GM19239 (cell line): ENCODE results near the gene ARHGAP15.
A peak's percentile ranks its signal among the peaks of the same experiment; 100 is the strongest.

Experiments
- DNase-seq: peaks from one replicate; pipeline ENCODE4 v3.0.0; 2011; ENCODE audit warnings: low spot score; ENCODE audit not compliant: insufficient read length
- FAIRE-seq: peaks from 2 replicates; lab custom pipeline; 2011; peaks lifted over from hg19 to GRCh38; lab: Jason Lieb, UNC

ARHGAP15 gene

GRCh38 chr2:143163499-143163898, 34.3 kb downstream of the ARHGAP15 start:
- FAIRE-seq: no peak
- no peak for DNase-seq

- DNase-seq: no peak
- no peak for FAIRE-seq
Observed at GRCh38 chr2:143165291-143165690, 36.1 kb downstream of the ARHGAP15 start.

DNA sequence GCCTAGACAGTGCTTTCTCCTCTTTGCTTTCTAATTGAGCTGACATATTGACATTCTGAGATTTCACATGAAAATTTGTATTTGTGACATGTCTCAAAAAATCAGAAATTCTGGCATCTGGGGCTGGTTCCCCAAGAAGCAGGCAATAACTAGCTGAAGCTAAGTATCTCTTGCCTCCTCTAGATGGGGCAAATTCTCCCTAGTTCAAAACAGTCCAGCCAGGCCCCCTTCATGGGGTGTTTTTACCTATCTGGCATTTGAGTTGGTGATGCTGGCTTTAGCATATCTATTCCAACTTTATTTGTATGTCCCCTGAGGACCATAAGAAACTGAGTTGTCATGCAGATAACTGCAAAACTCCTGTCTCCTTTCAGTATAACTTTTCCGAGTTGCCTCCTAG, 39.9 kb downstream of the ARHGAP15 start:
- no peak for DNase-seq

GRCh38 chr2:143171817-143172216, 42.6 kb downstream of the ARHGAP15 start:
- no peak for DNase-seq

More for the DNA sequence above, 39.9 kb downstream of the ARHGAP15 start:
- FAIRE-seq: no peak

DNA sequence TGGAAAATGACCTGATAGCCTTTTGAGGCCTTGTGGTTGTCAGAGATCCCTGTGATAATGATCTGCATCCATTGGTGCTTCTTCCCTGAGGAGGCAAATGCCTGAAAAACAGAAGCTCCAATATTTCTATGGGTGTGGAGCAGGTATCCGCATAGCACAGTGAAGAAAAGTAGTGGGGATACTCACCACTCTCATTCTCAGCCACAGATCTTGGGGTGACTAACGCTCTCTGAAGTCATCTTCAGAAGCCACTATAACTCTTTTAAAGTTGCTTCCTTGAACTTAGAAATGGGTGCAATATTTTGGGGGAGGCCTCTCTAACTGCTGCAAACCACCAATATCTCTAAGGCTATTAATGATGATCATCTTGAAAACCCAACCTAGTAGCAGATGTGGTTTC, 46.2 kb downstream of the ARHGAP15 start:
- FAIRE-seq (peak; percentile 73), DNase-seq (no peak)

More at GRCh38 chr2:143171817-143172216, 42.6 kb downstream of the ARHGAP15 start:
- peak; percentile 8 for FAIRE-seq

GRCh38 chr2:143176606-143177005, 47.4 kb downstream of the ARHGAP15 start:
- DNase-seq (no peak), FAIRE-seq (peak; percentile 79)

- peak; percentile 95 for FAIRE-seq
- peak; percentile 14 for DNase-seq
Observed at GRCh38 chr2:143177096-143177786, 48.0 kb downstream of the ARHGAP15 start.

- peak; percentile 8 for FAIRE-seq
- DNase-seq: no peak
Observed at GRCh38 chr2:143181494-143181893, 52.3 kb downstream of the ARHGAP15 start.

- FAIRE-seq (no peak), DNase-seq (no peak)
Observed at GRCh38 chr2:143182649-143183048, 53.4 kb downstream of the ARHGAP15 start.

DNA sequence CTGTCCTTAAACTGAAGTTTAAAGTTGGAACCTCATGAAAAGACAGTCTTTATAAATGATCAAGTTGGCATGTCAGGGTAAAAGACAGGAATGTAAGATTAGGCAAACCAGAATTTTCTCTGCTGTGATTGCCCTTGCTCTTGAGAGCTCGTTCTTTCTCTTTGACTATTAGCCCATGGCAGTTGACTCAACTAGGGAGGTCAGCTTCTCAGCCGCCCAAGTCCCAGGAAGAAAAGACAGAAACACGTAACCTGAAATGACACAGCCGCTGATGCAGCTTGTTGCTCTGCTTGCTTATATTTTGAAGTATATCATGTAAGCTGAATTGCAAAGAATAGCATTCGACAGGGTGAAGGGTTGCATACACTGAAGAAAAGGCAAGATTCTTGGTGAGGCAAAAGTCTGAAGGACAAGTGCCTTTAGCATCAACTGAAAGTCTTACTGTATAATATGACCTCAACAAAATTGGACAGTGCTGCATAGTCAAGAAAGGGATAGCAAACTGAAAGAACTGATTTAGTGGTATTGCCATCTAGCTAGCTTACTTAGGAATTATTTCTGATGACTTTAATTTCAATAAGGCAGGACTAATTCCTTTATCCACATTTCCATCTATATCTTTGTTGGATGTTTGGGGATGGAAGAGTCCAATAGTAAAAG, 54.7 kb downstream of the ARHGAP15 start:
- DNase-seq (no peak), FAIRE-seq (peak; percentile 76)

- DNase-seq (no peak), FAIRE-seq (no peak)
Observed at GRCh38 chr2:143186876-143187275, 57.7 kb downstream of the ARHGAP15 start.

GRCh38 chr2:143190431-143190830, 61.2 kb downstream of the ARHGAP15 start:
- peak; percentile 64 for FAIRE-seq
- no peak for DNase-seq

DNA sequence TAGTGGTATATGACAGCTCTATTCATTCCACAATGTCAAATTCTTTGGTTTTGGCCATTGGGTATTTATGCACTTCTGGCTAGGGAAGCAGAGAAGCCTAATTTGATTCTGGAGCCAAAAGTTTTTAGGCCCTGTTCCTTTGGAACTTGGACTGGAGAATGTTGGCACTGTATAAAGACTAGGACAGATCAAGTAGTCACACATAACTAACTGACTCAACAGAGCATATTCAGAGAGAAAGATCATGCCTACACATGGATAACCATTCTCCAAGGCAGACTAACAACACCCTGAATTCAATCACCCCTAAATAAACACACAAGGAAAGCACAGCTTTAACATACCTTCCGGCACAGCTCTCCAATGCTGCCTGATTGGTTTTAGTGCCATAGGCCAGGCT, 62.9 kb downstream of the ARHGAP15 start:
- FAIRE-seq: no peak
- no peak for DNase-seq

GRCh38 chr2:143192716-143193115, 63.5 kb downstream of the ARHGAP15 start:
- FAIRE-seq (no peak), DNase-seq (no peak)

- DNase-seq (no peak), FAIRE-seq (no peak)
Observed at GRCh38 chr2:143193121-143193520, 63.9 kb downstream of the ARHGAP15 start.

DNA sequence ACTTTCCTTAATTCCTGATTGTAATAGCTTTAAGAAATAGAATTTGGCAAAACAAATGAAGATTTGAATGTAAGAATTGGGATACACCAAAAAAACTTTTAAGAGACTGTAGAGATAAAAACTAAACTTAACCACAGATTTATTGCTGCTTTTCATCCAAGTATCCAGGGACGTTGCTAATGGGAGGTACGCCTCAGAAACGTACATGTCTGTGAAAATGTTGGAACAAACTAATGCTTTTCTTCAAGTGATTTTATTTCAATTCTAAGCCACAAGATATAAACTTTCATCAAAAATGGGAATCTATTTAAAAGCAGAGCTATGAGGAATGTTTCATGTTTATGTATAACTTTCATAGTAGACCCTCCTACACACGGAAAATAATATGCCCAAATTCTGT, 66.3 kb downstream of the ARHGAP15 start:
- DNase-seq: no peak
- FAIRE-seq: no peak

DNA sequence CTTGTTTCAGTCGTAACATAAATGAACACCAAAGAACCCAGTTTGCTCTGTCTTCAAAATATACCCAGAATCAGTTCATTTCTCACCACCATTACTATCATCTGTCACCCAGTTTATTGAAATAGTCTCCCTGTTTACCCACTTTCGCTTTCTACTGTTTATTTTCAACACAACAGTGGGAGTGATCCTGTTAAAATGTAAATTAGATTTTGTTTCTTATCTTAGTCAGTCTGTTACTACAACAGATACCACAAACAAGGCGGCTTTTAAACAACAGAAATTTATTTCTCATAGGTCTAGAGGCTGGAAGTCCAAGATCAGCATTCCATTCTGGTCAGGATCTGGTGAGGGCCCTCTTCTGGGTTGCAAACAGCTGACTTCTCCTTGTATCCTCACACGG, 74.8 kb downstream of the ARHGAP15 start:
- FAIRE-seq (no peak), DNase-seq (no peak)

DNA sequence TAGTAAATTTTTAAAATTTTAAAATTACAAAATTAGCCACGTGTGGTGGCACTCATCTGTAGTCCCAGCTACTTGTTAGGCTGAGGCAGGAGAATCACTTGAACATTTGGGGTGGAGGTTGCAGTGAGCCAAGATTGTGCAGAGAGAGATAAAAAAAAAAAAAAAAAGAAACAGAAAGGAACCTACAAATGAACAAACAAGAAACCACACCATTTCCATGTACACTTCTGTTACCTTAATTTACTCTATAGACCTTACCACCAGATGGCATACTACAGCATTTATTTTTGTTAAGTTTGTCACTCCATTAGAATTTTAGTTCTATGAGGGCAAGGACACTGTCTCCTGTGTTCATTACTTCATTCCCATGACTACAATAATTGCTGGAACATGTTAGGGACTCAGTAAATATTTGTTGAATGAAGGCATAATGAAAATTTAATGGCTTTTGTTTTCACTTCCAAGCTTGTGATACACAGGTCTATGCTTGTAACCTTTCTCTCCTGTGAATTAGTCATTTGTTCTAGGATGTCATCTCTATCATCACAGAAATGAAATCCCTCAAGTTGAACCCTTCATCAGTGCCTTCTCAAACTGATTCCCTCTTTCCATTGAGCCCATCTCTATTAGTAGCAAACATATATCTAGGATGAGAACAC, 76.0 kb downstream of the ARHGAP15 start:
- FAIRE-seq (peak; percentile 49), DNase-seq (no peak)

- DNase-seq: no peak
- no peak for FAIRE-seq
Observed at GRCh38 chr2:143209570-143210445, 80.6 kb downstream of the ARHGAP15 start.

DNA sequence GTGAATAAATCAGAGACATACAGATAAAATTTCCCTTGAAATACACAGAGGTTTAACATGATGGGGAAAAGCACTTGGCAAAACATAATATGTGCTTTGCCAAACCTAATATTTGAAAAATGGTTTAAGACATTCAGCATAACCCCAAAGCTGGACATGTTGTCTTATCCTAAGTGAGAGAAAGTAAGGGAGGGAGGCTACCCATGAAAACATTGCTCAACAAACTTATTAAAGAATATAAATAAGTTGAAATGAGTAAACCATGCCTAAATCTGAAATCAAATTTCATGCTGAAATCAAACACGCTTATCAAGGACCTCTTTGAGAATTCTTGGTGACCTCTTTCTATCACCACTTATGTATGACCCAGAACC, 81.2 kb downstream of the ARHGAP15 start:
- DNase-seq (no peak), FAIRE-seq (no peak)
